ENCODE data around the gene TRAK1.

TRAK1 gene

DNA sequence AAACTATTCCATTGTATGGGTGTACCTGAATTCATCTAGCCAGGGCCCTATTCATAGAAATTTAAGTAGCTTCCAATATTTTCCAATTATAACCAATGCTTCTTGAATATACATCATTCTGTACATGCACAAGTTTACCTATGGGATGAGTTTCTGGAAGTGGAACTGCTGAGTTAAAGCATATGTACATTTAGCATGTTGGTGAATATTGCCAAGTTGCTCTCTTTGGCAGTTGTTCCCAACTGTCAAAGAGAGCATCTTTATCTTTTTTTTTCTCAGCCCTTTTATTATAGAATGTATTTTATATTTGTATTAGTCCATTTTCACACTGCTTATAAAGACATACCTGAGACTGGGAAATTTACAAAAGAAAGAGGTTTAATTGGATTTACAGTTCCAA lies 183.1 kb downstream of the TRAK1 start:
- DNase-seq (ENCODE audit: low read depth, low spot score), result no peak

DNA sequence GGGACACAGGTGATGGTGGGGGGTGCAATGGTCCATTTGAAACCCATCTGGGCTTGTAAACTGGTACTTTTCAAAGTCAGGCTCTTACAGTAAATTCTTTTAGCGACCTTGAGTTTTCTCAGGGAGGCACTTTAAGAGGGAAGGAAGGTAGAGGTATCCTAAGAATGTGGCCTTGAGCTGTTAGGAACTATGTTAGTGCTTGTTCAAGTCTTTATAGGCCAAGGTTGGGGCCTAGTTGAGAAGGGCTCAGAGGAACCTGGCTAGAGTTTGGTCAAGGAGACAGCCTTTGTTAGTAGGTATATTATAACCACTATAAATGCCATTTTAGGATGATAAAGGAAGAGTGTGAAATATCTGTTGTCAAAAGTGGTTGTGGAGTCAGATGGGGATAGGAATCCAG lies 184.1 kb downstream of the TRAK1 start:
- no peak for DNase-seq (ENCODE audit: low read depth, low spot score)
